ENCODE results near the gene CREB5.
A peak's percentile ranks its signal among the peaks of the same experiment; 100 is the strongest.
"Not testable (repeated sequence)": the region's sequence is repeated elsewhere in the genome, so short reads cannot be mapped to it uniquely, and the experiment has no call there.

CREB5 gene

GRCh38 chr7:28588602-28589001 lies 176.3 kb downstream of the CREB5 start:
- DNase-seq, result no peak

DNA sequence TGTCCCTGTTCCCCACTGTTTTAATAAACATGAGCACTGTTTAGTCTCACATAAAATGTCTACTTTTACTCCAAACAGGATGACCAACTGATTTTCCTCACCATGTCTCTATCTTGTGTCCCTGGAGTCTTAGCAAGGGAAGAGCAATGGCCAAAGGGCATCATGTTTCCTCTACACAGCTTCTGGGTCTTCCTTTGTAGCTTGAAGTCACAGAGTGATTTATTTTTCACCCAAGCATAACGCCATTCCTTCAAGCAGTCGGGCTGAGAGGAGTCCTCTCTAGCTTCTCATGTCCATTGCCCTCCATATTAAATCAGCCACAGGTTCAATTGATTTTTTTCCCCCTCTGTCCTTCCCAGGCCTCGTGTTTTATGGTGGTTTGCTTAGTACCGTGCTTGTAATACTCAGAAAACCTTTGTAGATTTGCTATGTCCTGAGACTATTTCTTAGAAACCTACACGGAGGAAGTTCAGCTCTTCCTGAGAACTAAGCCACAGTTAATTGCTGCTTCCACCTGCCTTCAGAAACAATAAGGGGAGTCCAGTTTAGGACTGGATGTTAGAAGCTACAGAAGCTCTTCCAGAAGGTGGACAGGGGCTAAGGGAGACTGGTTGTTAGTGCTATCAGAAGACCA lies 178.8 kb downstream of the CREB5 start:
- DNase-seq, result no peak

DNA sequence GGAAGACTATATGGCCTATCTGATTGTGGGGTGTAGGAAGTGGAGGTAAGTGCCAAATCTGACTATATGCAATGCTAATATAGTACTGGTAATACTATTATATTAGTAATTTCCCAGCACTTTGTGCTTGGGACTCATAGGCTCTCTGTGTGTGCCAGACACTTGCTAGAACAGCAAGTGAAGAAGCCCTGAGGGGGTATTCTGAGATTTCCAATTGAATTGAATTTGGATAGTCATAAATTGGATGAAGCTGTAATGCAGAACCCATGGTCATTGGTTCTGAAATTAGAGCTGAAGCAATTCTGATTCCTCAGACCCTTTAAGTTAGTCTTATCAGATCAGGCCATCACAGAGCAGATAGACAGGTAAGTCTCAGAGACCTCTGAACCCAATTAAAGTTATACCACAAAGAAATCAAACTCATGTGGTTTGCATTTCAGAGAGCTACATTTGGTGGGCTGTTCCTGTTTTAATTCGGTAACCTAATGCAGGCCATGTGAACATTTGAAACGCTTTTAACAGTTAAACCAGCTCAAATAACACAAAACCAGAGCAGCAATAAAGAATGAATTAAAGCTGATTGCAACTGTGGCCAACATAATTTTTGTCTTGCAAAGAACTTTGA lies 179.5 kb downstream of the CREB5 start:
- no peak for DNase-seq

- no peak for DNase-seq
Measured at GRCh38 chr7:28592861-28593260, 180.5 kb downstream of the CREB5 start.

- no peak for DNase-seq
Measured at GRCh38 chr7:28595076-28595475, 182.8 kb downstream of the CREB5 start.

DNA sequence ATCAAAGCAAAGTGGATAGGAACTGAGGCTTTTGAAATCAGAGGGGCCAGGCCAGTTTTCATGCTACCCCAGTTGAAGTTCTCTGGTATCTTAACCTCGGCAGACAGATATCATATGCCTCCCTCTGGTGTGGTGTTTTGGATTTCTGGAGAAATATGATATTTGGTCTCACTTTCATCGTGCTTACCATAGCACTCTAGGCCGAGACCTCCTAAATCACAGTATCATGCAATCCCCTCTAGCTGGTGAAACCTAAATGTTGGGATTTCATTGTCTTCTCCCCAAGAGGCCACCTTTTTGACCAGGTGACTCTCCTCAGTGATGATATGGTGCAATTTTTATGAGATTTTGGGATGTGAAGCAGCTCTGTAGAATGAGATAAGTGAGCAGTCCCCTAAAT lies 183.5 kb downstream of the CREB5 start:
- DNase-seq, result no peak

DNA sequence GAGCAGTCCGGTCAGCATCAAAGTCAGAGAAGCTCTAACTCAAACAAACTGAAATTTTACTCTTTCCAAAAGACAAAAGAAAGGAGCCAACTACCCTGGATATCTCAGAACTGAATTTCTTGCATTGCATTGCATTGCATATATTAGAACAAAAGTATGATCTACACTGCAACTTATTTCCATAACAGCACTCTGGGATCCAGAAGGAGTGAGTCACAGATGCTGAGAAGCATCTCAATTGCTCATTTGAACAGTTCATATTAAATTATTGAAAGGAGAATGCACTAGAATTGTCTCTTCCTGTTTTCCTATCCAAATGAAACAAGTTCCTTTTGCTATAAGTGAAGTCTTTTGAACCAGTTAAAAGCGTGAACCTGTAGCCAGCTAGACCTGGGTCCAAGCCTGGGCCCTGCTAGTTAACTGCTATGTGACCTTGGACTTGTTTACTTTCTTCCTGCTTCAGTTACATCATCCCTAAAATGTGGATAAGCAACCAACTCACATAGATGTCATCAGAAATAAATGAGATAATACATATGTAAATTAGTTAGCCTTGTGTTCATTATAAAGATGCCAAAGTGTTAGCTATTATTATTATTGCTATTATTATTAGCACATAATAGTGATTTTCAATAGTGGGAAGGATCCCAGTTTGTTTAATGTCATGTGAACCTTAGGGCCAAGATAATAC lies 184.1 kb downstream of the CREB5 start:
- DNase-seq, result no peak

DNA sequence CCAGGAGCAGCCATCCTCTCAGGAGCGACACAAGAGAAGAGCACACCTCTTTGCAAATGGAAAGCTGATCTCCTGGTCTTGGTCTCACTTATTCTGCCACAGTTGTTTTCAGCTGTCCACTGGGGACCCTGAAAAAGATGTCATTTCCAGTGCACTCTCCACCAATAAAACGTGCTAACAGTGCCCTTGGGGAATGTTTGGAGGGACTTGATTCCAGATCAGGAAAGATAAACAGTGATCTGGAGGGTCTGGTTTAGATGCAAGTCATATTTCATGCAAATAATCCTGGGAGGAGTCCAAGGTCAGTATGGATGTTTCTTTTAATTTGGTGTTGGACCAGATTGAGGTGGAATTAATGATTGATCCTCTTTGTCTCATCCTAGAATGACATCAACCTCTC lies 185.0 kb downstream of the CREB5 start:
- no peak for DNase-seq

- DNase-seq, result not testable (repeated sequence)
Measured at GRCh38 chr7:28598037-28598436, 185.7 kb downstream of the CREB5 start.

DNA sequence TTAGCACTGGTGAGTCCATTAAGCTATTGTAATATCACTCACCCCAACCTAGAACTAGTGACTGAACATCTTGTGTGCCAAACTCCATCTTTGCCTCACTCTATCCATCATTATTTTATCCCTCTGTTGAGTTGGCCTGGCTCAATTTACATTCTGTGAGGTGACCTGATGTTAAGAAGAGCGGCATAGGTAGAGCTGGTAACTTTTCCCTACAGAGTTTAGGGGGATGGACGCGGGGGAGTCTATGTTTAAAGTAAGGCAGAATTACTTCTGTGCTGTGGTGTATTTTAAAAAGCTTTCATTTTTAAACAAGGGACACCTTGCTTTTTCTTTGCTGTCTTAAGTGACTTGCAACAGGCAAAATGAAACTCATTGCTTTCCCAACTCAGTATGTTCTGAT lies 186.3 kb downstream of the CREB5 start:
- DNase-seq, result no peak

DNA sequence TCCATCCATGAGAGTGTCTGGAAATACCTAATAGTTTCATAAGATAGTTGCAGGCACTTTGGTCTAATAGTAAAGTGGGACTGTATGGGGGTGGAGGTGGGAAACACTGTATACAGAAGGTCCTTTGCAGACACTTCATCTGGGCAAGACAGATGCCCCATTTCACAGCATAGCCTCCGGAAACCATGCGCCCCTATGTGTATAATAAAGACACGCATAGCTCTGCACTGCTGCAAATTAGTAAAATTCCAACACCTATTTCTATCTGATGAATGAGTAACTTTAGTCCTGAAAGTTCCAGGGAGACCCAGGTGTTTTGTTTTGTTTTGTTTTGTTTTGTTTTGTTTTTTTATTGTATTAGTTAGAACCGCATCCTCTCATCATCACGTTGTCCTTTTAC lies 187.1 kb downstream of the CREB5 start:
- DNase-seq, result no peak

GRCh38 chr7:28602282-28602681 lies 190.0 kb downstream of the CREB5 start:
- DNase-seq, result no peak

DNA sequence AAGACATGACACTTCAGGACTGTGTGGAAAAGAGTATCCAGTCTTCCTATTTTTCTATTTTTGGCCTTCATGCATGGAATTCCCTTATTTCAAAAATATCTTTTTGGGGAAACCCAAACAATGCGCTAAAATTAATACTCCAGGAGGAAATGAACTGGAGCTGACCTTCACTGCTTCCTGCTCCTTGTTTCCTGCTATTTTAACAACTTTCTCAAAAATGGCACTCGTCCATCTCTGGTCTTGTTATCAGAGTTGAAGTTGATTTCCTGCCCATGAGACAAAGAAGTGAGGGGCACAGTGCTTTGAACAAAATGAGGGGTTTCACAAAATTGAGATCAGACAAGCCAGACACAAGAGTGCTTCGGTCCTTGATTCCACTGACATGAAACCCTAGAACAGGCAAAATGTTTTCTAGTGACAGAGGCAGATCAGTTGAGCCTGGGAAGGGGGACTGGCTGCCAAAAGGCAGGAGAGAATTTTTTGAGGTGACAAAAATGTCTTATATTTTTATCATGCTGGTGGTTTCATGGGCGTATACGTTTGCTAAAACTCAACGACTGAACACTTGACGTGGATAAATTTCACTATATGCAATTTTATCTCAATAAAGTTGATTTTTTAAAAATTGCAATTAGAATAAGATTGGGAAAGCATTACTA lies 193.2 kb downstream of the CREB5 start:
- DNase-seq, result no peak

DNA sequence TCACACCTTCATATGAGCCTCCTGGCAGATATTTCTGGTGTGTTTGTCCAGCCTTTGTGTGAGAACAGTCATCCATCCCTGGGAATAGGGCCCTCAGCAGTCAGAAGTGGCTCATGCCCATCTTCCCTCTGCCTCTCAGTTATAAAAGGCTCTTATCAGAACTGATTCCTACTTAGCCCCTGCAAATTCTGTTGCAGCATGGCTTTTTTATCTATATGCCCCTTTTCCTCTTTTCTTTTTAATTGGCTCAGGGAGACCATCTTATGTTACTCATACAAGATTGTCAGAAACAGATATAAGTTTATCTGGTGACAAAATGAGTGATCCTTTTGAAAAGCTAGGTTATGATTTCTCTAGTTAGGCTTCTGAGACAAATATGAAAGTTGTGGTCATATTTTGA lies 194.1 kb downstream of the CREB5 start:
- DNase-seq, result peak; percentile 32

GRCh38 chr7:28607855-28608193 lies 195.5 kb downstream of the CREB5 start:
- no peak for DNase-seq

DNA sequence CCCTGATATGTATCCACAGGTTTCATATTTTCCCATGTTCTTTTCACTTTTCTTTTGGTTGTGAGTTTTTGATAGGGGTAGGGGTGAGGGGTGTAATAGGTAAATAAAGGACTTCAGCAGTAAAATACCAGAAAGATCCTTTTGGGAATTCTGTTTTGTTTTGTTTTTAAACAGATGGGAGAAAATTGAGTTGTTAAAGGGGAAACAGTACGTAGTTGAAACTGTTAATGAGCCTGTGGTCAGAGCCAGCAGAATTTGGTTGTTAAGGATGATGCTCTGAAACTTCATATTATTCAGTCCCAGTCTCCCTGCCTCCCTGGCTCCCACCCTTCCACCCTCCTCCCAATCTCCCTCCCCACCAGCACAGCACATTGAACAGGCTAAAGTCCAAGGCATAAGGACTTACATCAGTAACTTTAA lies 195.9 kb downstream of the CREB5 start:
- DNase-seq, result no peak

DNA sequence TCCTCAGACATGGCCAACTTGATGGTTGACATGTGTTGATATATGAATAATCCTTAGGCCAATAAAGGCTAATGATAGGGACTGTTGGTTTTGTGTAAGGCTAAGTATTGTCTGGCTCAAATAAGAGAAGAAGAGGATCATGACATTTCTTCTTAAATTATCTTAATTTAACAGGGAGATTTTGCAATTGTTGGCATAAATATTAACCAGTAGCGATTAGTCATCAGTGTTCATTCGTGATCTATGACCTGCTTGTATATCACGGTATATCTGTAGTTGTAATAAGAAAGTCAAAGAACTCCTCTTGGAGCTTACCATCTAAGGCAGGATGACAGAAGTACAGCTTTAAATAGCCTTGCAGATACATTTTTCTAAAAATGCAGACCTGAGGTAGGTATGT lies 196.4 kb downstream of the CREB5 start:
- no peak for DNase-seq

DNA sequence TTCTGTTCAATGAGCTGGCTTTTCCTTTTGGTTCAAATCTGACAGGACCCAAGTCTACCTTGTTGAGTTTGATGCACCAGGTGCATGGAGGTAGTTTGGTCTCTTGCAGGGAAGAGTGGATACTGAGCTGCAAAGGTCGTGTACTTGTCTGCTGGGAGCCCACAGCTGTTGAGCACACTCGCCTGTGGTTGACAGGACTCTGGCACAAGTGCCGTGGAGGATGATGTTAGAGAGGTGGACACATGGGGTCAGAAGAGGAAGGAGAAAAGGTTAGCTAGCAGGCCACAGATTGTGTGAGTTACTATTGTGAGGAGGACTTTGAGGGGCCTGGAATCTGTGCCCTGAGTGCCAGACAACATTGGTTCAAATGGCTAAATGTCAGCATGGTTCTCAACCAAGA lies 197.3 kb downstream of the CREB5 start:
- no peak for DNase-seq

- not testable (repeated sequence) for DNase-seq
Measured at GRCh38 chr7:28611399-28611897, 199.1 kb downstream of the CREB5 start.

- DNase-seq, result no peak
Measured at GRCh38 chr7:28613262-28613661, 200.9 kb downstream of the CREB5 start.

GRCh38 chr7:28615091-28615490 lies 202.8 kb downstream of the CREB5 start:
- no peak for DNase-seq

DNA sequence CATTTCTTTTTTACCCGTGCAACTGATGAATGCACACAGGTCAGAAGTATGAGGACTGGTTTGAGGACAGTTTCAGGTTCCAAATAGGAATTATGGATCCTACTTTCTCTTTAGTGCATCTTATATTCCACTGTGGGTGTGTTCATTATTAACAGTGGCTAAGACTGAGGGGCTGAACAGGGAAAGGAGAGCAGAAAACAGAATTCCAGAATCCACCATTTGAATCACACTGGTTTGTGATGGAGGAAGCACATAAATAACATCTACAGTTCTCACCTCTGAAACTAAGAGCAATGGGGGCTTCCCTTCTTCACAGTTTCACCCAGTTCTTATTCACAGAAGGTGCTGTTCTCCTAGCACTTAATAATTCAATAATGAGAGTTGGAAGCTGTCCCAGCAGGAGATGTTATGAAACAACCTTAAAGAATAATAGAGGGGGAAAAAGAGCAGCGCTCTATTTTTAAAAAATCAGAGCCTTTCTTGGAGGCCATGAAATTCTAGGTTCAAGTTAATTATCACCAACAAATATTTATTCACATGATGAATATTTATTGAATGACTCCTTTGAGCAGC lies 205.1 kb downstream of the CREB5 start:
- no peak for DNase-seq

- no peak for DNase-seq
Measured at GRCh38 chr7:28618383-28618782, 206.1 kb downstream of the CREB5 start.

DNA sequence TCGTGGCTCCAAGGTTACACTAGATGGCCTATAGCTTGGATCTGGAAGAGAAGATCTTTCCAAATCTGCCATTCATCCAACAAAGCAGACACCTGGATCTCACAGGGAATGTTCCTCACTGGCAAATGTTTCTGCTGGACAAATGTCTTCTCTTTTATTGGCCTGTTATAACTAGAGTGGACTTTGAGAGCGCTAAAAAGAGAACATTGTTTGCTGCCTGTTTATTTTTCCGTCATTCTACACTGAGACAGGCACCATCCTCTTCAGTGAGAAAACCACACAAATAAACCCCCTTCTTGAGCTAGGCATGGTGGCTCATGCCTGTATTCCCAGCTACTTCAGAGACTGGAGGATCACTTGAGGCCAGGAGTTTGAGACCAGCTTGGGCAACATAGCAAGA lies 206.9 kb downstream of the CREB5 start:
- no peak for DNase-seq
